MM.1S (cell line): Measurements from ENCODE around the gene INPP5D.

Experiments
- EZH2phosphoT487 ChIP-seq: fragments of 300-600 bp; sonication (generic); IDR thresholded peaks from 2 replicates; pipeline ENCODE4 v1.6.1; 2018; ENCODE audit warnings: antibody characterized with exemption, low read length
- TF ChIP-seq, protein P1 (sequence below): fragments of 300-600 bp; sonication (generic); IDR thresholded peaks from 2 replicates; pipeline ENCODE4 v1.5.1; 2016; ENCODE audit warnings: antibody characterized with exemption, low read length, mixed read lengths

DNA sequence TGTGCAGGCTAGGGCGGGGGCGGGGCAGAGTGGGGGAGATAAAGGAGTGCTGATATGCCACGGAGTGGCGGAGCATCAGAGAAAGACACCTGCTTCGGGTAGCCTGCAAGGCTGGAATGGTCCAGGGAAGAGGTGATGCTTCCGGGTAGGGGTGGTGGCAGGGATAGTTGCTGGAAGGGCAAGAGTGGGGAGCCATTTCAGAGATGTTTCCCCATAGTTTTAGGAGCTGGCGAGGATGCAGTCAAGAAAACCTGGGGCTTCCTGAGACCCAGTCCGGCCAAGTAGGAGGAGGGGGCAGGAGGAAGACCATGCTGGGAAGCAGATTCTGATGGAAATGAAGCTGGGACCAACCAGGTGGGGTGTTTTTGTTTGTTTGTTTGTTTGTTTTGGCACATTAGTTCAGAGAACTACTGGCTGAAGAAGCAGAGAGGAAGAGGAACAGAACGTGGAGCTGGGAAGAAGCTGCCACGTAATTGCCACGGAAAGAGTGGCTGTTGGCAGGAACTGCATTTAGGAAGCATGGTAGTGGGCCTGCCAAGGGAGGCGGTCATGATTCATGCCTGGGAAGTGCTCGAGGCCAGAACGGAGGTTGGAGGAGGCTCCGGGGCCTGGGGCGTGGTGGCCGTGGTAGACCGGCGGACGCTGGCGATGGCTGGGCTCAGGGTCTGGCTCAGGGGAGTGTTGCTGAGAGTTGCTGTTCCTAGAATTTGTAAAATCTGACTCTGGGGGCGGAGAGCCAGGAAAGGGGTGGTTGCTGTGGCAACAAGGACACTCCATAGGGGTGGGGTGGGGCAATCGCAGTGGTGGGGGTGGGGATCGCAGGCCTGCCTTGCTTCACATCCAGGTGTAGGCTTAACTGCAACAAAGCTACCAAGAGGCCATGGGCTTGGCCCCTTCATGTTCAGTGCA is 8.6 kb upstream of the INPP5D start:
- TF ChIP-seq EZH2phosphoT487 = no peak
- TF ChIP-seq, protein P1, sequence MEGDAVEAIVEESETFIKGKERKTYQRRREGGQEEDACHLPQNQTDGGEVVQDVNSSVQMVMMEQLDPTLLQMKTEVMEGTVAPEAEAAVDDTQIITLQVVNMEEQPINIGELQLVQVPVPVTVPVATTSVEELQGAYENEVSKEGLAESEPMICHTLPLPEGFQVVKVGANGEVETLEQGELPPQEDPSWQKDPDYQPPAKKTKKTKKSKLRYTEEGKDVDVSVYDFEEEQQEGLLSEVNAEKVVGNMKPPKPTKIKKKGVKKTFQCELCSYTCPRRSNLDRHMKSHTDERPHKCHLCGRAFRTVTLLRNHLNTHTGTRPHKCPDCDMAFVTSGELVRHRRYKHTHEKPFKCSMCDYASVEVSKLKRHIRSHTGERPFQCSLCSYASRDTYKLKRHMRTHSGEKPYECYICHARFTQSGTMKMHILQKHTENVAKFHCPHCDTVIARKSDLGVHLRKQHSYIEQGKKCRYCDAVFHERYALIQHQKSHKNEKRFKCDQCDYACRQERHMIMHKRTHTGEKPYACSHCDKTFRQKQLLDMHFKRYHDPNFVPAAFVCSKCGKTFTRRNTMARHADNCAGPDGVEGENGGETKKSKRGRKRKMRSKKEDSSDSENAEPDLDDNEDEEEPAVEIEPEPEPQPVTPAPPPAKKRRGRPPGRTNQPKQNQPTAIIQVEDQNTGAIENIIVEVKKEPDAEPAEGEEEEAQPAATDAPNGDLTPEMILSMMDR = no peak
